ENCODE data around the gene RTP5. TPM values are rescaled to one million over a fixed set of nuclear protein-coding genes. Genes with fewer than 3 reads are reported as not detected.

Gene RTP5
- total RNA-seq, 1 experiment from 2014 or later: not detected

- CTCF ChIA-PET: interaction anchor here (0.7 kb wide), 1 partner anchor 885 kb away, joined by 3 read pairs; no protein-coding TSS in a partner anchor
- H3K27me3 Mint-ChIP-seq (ENCODE audit: unreplicated experiment): peaks cover 81% of the 10 kb centered on the region
- no peaks in the 10 kb centered on the region for H3K4me1 Mint-ChIP-seq (ENCODE audit: low read depth, unreplicated experiment)
- H3K36me3 Mint-ChIP-seq (ENCODE audit: insufficient read depth, unreplicated experiment): no peaks in the 10 kb centered on the region
- intact Hi-C loops (cut with micrococcal nuclease; ENCODE audit: unreplicated experiment): no loop called here
- TF ChIP-seq, protein P1, sequence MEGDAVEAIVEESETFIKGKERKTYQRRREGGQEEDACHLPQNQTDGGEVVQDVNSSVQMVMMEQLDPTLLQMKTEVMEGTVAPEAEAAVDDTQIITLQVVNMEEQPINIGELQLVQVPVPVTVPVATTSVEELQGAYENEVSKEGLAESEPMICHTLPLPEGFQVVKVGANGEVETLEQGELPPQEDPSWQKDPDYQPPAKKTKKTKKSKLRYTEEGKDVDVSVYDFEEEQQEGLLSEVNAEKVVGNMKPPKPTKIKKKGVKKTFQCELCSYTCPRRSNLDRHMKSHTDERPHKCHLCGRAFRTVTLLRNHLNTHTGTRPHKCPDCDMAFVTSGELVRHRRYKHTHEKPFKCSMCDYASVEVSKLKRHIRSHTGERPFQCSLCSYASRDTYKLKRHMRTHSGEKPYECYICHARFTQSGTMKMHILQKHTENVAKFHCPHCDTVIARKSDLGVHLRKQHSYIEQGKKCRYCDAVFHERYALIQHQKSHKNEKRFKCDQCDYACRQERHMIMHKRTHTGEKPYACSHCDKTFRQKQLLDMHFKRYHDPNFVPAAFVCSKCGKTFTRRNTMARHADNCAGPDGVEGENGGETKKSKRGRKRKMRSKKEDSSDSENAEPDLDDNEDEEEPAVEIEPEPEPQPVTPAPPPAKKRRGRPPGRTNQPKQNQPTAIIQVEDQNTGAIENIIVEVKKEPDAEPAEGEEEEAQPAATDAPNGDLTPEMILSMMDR (IDR thresholded peaks at IDR 0.05; ENCODE audit: unreplicated experiment): no peak
- BruUV-seq (replicated peaks): no TSS peak
- peaks cover 2% of the 10 kb centered on the region for H3K9me3 Mint-ChIP-seq (ENCODE audit: low read depth, unreplicated experiment)
- no peak for DNase-seq
- no peak overlapping the region for H3K4me3 Mint-ChIP-seq (ENCODE audit: low read depth, unreplicated experiment)
- H3K27ac Mint-ChIP-seq (ENCODE audit: unreplicated experiment): no peak overlapping the region
These were observed 34.9 kb upstream of the RTP5 start for GRCh38 chr2:241834527-241835210.

- Mint-ChIP-seq H3K36me3 (ENCODE audit: insufficient read depth, unreplicated experiment) (no peaks in the 10 kb centered on the region), H3K4me3 (ENCODE audit: low read depth, unreplicated experiment) (no peak overlapping the region), H3K27ac (ENCODE audit: unreplicated experiment) (no peak overlapping the region), H3K27me3 (ENCODE audit: unreplicated experiment) (peaks cover 85% of the 10 kb centered on the region), H3K4me1 (ENCODE audit: low read depth, unreplicated experiment) (no peaks in the 10 kb centered on the region), H3K9me3 (ENCODE audit: low read depth, unreplicated experiment) (peaks cover 2% of the 10 kb centered on the region)
- intact Hi-C loops (cut with micrococcal nuclease; ENCODE audit: unreplicated experiment): no loop called here
- CTCF ChIA-PET: interaction anchor here (0.7 kb wide), 1 partner anchor 886 kb away, joined by 3 read pairs; no protein-coding TSS in a partner anchor
- BruUV-seq (replicated peaks): no TSS peak
- TF ChIP-seq, protein P1 (IDR thresholded peaks at IDR 0.05; ENCODE audit: unreplicated experiment): no peak
- no peak for DNase-seq
These were observed 33.9 kb upstream of the RTP5 start for GRCh38 chr2:241835611-241836010.

DNA sequence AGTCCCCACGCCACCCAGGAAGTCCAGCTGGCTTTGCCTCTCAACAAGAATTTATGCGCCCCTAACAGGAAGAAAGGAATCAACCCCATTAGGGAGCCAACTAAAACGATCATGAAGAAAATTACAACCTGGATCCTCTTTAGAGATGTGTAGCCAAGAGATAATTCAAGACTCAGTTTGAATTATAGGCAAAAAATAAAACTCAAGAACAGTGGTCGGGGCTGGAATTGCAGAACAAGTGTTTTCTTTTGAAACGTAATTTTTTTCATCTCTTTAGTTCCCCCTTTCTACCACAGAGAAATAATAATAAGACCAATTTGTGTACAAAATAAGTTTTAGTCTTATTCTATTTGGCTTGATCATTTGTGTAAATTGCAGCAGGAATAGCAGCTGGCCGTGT, 33.2 kb upstream of the RTP5 start:
- BruUV-seq (replicated peaks): no TSS peak
- Mint-ChIP-seq H3K27ac (ENCODE audit: unreplicated experiment) (no peak overlapping the region), H3K4me3 (ENCODE audit: low read depth, unreplicated experiment) (no peak overlapping the region), H3K36me3 (ENCODE audit: insufficient read depth, unreplicated experiment) (no peaks in the 10 kb centered on the region), H3K4me1 (ENCODE audit: low read depth, unreplicated experiment) (no peaks in the 10 kb centered on the region), H3K9me3 (ENCODE audit: low read depth, unreplicated experiment) (peaks cover 2% of the 10 kb centered on the region), H3K27me3 (ENCODE audit: unreplicated experiment) (peaks cover 85% of the 10 kb centered on the region)
- CTCF ChIA-PET: no interaction called here
- intact Hi-C loops (cut with micrococcal nuclease; ENCODE audit: unreplicated experiment): no loop called here
- TF ChIP-seq, protein P1 (IDR thresholded peaks at IDR 0.05; ENCODE audit: unreplicated experiment): no peak
- no peak for DNase-seq

GRCh38 chr2:241837197-241837965, 32.1 kb upstream of the RTP5 start:
- CTCF ChIA-PET: no interaction called here
- DNase-seq: no peak
- peaks cover 85% of the 10 kb centered on the region for H3K27me3 Mint-ChIP-seq (ENCODE audit: unreplicated experiment)
- H3K36me3 Mint-ChIP-seq (ENCODE audit: insufficient read depth, unreplicated experiment): no peaks in the 10 kb centered on the region
- no TSS peak for BruUV-seq (replicated peaks)
- no peaks in the 10 kb centered on the region for H3K4me1 Mint-ChIP-seq (ENCODE audit: low read depth, unreplicated experiment)
- H3K4me3 Mint-ChIP-seq (ENCODE audit: low read depth, unreplicated experiment): no peak overlapping the region
- TF ChIP-seq, protein P1 (IDR thresholded peaks at IDR 0.05; ENCODE audit: unreplicated experiment): no peak
- intact Hi-C loops (cut with micrococcal nuclease; ENCODE audit: unreplicated experiment): no loop called here
- H3K9me3 Mint-ChIP-seq (ENCODE audit: low read depth, unreplicated experiment): no peaks in the 10 kb centered on the region
- H3K27ac Mint-ChIP-seq (ENCODE audit: unreplicated experiment): no peak overlapping the region
